Peyer's patch (tissue), 4 donors: ENCODE measurements around the gene NUP98.

ENCODE experiments used
- CTCF ChIP-seq, 6 experiments: fragments of 450-650 bp in 4 of 6; fragments of 200-600 bp in 2 of 6; sonication (generic) in 1 of 6; IDR thresholded peaks; one replicate each; pipeline ENCODE4 v1.5.1; 2017 to 2019; ENCODE audit warnings: antibody characterized with exemption in 6 of 6, mild to moderate bottlenecking in 3 of 6, moderate library complexity in 1 of 6
- POLR2A ChIP-seq, 2 donors: fragments of 450-650 bp; IDR thresholded peaks; one replicate each; pipeline ENCODE4 v1.5.1; 2017; ENCODE audit warnings: antibody characterized with exemption in 2 of 2, mild to moderate bottlenecking in 2 of 2, moderate library complexity in 2 of 2

- TF ChIP-seq CTCF (IDR thresholded peaks at IDR 0.05) (peak; percentile 24 to 79 (median 54)), POLR2A (IDR thresholded peaks at IDR 0.05) (no peak)
These were observed 11.7 kb upstream of the NUP98 start for GRCh38 chr11:3808861-3809623.
